GM21529 (cell line): ENCODE data around the gene TLE4.
A peak's percentile ranks its signal among the peaks of the same experiment; 100 is the strongest.

Source experiments
- ATAC-seq: cut with Tn5 transposase; IDR thresholded peaks from one replicate; pipeline ENCODE4 v1.9.1; 2021; ENCODE audit not compliant: unreplicated experiment

TLE4 gene

GRCh38 chr9:79570448-79571308 is 1.1 kb upstream of the TLE4 start:
- ATAC-seq: no peak

- ATAC-seq: peak; percentile 1
Measured at GRCh38 chr9:79572032-79572607, 355 bp downstream of the TLE4 start.

- ATAC-seq: no peak
Measured at GRCh38 chr9:79572608-79573411, 1.0 kb downstream of the TLE4 start.

- ATAC-seq: no peak
Measured at GRCh38 chr9:79573412-79573923, 1.7 kb downstream of the TLE4 start.

GRCh38 chr9:79574136-79574535 is 2.4 kb downstream of the TLE4 start:
- no peak for ATAC-seq

GRCh38 chr9:79574781-79575180 is 3.0 kb downstream of the TLE4 start:
- ATAC-seq: no peak

- ATAC-seq: no peak
Measured at GRCh38 chr9:79575547-79575946, 3.8 kb downstream of the TLE4 start.

- ATAC-seq: no peak
Measured at GRCh38 chr9:79577969-79578723, 6.4 kb downstream of the TLE4 start.

GRCh38 chr9:79578891-79579290 is 7.1 kb downstream of the TLE4 start:
- no peak for ATAC-seq

GRCh38 chr9:79579624-79580023 is 7.9 kb downstream of the TLE4 start:
- ATAC-seq: no peak

- no peak for ATAC-seq
Measured at GRCh38 chr9:79580055-79580454, 8.3 kb downstream of the TLE4 start.

GRCh38 chr9:79581388-79581787 is 9.6 kb downstream of the TLE4 start:
- ATAC-seq: no peak

- ATAC-seq: no peak
Measured at GRCh38 chr9:79581794-79582193, 10.0 kb downstream of the TLE4 start.

- ATAC-seq: peak; percentile 79
Measured at GRCh38 chr9:79583952-79584654, 12.3 kb downstream of the TLE4 start.

GRCh38 chr9:79584655-79584982 is 12.9 kb downstream of the TLE4 start:
- no peak for ATAC-seq

- ATAC-seq: no peak
Measured at GRCh38 chr9:79588488-79589223, 16.9 kb downstream of the TLE4 start.

GRCh38 chr9:79591458-79591857 is 19.7 kb downstream of the TLE4 start:
- ATAC-seq: no peak

- ATAC-seq: peak; percentile 68
Measured at GRCh38 chr9:79592726-79593493, 21.1 kb downstream of the TLE4 start.
